A673 (cell line): ENCODE data around the gene B3GNT4. TPM values are rescaled to one million over a fixed set of nuclear protein-coding genes. Genes with fewer than 3 reads are reported as not detected.

Source experiments
- BruUV-seq: library from RNA; stranded (reverse); fragments of 400-500 nt; replicated peaks from 2 replicates; lab custom pipeline; 2021; lab: Mats Ljungman, UMichigan
- CTCF ChIA-PET: fragments of 300-600 bp; sonication (Branson Sonifier 250); formaldehyde crosslinking; loops from one replicate; lab custom pipeline; 2022; ENCODE audit warnings: antibody characterized with exemption; lab: Charles Lee
- POLR2A ChIA-PET: fragments of 300-600 bp; sonication (Branson Sonifier 250); formaldehyde crosslinking; loops from one replicate; lab custom pipeline; 2022; ENCODE audit warnings: antibody characterized with exemption; ENCODE audit not compliant: low non-redundant PET; lab: Charles Lee
- DNase-seq: peaks from one replicate; pipeline ENCODE4 v3.0.0-alpha.2; 2015; ENCODE audit warnings: low spot score
- H3K27ac ChIP-seq: fragments of 200-600 bp; sonication (generic); 2 replicates; pipeline ENCODE4 v1.5.1; 2016; ENCODE audit warnings: mixed run types, low read depth, mild to moderate bottlenecking, mixed read lengths, antibody characterized with exemption, low read length; ENCODE audit not compliant: poor library complexity, severe bottlenecking
- H3K27me3 ChIP-seq: fragments of 200-600 bp; sonication (generic); replicated peaks from 2 replicates; pipeline ENCODE4 v1.6.1; 2017; ENCODE audit warnings: mixed run types, low read depth, mild to moderate bottlenecking, mixed read lengths, antibody characterized with exemption, low read length; ENCODE audit not compliant: insufficient read depth, poor library complexity
- H3K36me3 ChIP-seq: fragments of 200-600 bp; sonication (generic); 2 replicates; pipeline ENCODE4 v1.6.1; 2016; ENCODE audit warnings: mixed run types, mild to moderate bottlenecking, mixed read lengths, antibody characterized with exemption, low read length; ENCODE audit not compliant: insufficient read depth, poor library complexity, severe bottlenecking
- H3K4me1 ChIP-seq: fragments of 200-600 bp; sonication (generic); 2 replicates; pipeline ENCODE4 v1.6.1; 2017; ENCODE audit warnings: mixed run types, mild to moderate bottlenecking, mixed read lengths, antibody characterized with exemption, low read length; ENCODE audit not compliant: insufficient read depth, poor library complexity, severe bottlenecking
- H3K4me3 ChIP-seq: fragments of 200-600 bp; sonication (generic); 2 replicates; pipeline ENCODE4 v1.5.1; 2016; ENCODE audit warnings: low read depth, mixed run types, mild to moderate bottlenecking, mixed read lengths, low read length; ENCODE audit not compliant: poor library complexity, severe bottlenecking
- H3K9me3 ChIP-seq: fragments of 200-600 bp; sonication (generic); 2 replicates; pipeline ENCODE4 v1.6.1; 2016; ENCODE audit warnings: mixed run types, low read depth, mild to moderate bottlenecking, mixed read lengths, antibody characterized with exemption, low read length; ENCODE audit not compliant: poor library complexity, severe bottlenecking
- EZH2 ChIP-seq: fragments of 200-600 bp; sonication (generic); IDR thresholded peaks from 2 replicates; pipeline ENCODE4 v1.6.1; 2017; ENCODE audit warnings: borderline replicate concordance, low read depth, mild to moderate bottlenecking, mixed read lengths, antibody characterized with exemption, low read length; ENCODE audit not compliant: poor library complexity, severe bottlenecking
- intact Hi-C: fragments of 100-400 bp; cut with micrococcal nuclease; formaldehyde crosslinking; loops from one replicate; pipeline ENCODE4 v1.10.0; 2022; ENCODE audit not compliant: unreplicated experiment
- total RNA-seq: library from RNA; stranded (reverse); gene quantifications from 2 replicates; pipeline ENCODE4 v1.2.3, GENCODE V29; 2021
- TF ChIP-seq, protein P1 (sequence below): fragments of 300-800, 200-600 bp; sonication (generic); conservative IDR thresholded peaks from 2 replicates; pipeline ENCODE4 v1.5.1; 2017; ENCODE audit warnings: low read depth, mild to moderate bottlenecking, antibody characterized with exemption, low read length, moderate library complexity, mixed read lengths

B3GNT4 gene
- total RNA-seq, 1 experiment from 2014 or later, result 0.15 TPM

GRCh38 chr12:122206976-122207375, 3.5 kb downstream of the B3GNT4 start:
- POLR2A ChIA-PET, result interaction anchor here (0.5 kb wide), 1 partner anchor 19 kb away, joined by 7 read pairs; the partner anchor contains the start of gene DIABLO
- Histone ChIP-seq H3K4me1 (peaks cover 14% of the 10 kb centered on the region), H3K4me3 (no peak overlapping the region), H3K9me3 (no peaks in the 10 kb centered on the region), H3K27me3 (peaks cover 15% of the 10 kb centered on the region), H3K27ac (no peak overlapping the region), H3K36me3 (peaks cover 26% of the 10 kb centered on the region)
- BruUV-seq, result no TSS peak
- CTCF ChIA-PET, result no interaction called here
- intact Hi-C loops, result no loop called here
- no peak for DNase-seq
- TF ChIP-seq, protein P1, sequence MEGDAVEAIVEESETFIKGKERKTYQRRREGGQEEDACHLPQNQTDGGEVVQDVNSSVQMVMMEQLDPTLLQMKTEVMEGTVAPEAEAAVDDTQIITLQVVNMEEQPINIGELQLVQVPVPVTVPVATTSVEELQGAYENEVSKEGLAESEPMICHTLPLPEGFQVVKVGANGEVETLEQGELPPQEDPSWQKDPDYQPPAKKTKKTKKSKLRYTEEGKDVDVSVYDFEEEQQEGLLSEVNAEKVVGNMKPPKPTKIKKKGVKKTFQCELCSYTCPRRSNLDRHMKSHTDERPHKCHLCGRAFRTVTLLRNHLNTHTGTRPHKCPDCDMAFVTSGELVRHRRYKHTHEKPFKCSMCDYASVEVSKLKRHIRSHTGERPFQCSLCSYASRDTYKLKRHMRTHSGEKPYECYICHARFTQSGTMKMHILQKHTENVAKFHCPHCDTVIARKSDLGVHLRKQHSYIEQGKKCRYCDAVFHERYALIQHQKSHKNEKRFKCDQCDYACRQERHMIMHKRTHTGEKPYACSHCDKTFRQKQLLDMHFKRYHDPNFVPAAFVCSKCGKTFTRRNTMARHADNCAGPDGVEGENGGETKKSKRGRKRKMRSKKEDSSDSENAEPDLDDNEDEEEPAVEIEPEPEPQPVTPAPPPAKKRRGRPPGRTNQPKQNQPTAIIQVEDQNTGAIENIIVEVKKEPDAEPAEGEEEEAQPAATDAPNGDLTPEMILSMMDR, result no peak
- no peak for TF ChIP-seq EZH2

- CTCF ChIA-PET, result no interaction called here
- Histone ChIP-seq H3K4me1 (peaks cover 10% of the 10 kb centered on the region), H3K27me3 (peaks cover 15% of the 10 kb centered on the region), H3K36me3 (peaks cover 30% of the 10 kb centered on the region), H3K4me3 (no peak overlapping the region), H3K9me3 (no peaks in the 10 kb centered on the region), H3K27ac (no peak overlapping the region)
- intact Hi-C loops, result no loop called here
- POLR2A ChIA-PET, result interaction anchor here (0.5 kb wide), 1 partner anchor 19 kb away, joined by 7 read pairs; the partner anchor contains the start of gene DIABLO
- DNase-seq, result no peak
- no peak for TF ChIP-seq EZH2
- TF ChIP-seq, protein P1, result no peak
- no TSS peak for BruUV-seq
Measured at GRCh38 chr12:122207391-122207790, 3.9 kb downstream of the B3GNT4 start.

DNA sequence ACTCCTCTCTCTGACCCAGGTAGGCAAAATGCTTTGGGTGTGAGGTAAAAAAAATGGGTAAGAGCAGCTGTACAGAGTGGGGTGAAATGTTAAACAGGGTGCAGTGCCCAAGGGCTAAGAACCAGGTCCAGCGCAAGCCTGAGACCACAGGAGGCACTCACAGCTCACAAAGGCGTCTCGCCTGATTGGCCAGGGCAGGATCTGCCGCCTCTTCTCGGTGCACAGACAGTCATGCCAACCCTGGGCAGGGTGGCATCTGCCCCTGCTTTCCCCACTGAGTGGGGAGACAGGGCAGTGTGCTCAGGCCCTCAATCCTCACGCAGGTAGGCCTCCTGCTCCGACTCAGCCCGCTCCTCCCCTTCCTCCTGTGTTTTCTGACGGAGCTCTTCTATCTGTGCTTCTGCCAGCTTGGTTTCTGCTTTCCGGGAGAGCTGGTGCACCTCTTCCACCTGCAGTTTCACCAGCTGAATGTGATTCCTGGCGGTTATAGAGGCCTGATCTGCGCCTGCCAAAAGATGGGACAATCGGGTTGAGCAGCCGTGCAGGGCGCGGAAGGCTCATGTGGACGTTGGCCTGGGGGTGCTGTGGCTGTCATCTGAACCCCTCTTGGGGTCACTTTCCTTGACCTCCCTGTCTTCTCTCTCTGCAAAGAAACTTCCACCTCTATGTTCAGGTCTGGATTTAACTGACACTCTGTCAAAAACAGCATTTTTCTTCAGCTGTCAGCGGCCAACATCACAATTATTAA, 4.7 kb downstream of the B3GNT4 start:
- intact Hi-C loops, result no loop called here
- H3K36me3 ChIP-seq, result peaks cover 38% of the 10 kb centered on the region
- POLR2A ChIA-PET, result interaction anchor here (0.6 kb wide), 1 partner anchor 287 kb away, joined by 5 read pairs; no protein-coding TSS in a partner anchor
- CTCF ChIA-PET, result no interaction called here
- TSS peak; percentile 49 for BruUV-seq
- H3K27ac ChIP-seq, result no peak overlapping the region
- H3K27me3 ChIP-seq, result peaks cover 15% of the 10 kb centered on the region
- no peaks in the 10 kb centered on the region for H3K9me3 ChIP-seq
- no peak overlapping the region for H3K4me3 ChIP-seq
- TF ChIP-seq, protein P1, result no peak
- TF ChIP-seq EZH2, result no peak
- H3K4me1 ChIP-seq, result peaks cover 8% of the 10 kb centered on the region
- DNase-seq, result no peak
